ENCODE data around the gene STUB1. TPM values are rescaled to one million over a fixed set of nuclear protein-coding genes. Genes with fewer than 3 reads are reported as not detected.

STUB1 gene
- total and polyA plus RNA-seq, 4 experiments from 2014 or later = 97.2 to 181 (median 128) TPM

DNA sequence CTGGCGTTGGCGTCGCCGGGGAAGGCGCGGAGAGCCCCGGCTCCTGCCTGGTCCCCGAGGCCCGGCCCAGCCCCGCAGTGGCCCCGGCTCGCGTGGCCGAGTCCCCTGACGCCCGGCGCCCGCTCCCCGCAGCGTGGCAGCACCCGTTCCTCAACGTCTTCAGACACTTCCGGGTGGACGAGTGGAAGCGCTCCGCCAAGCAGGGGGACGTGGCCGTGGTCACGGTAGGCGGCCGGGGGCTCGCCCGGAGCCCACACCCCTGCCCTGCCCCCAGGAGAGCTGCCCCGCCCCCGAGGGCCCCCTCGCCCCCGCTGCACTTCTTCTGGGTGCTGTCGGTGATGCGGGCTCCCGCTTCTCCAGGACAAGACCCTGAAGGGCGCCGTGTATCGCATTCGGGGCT lies 30.6 kb upstream of the STUB1 start:
- peaks cover 0 to 24% (median 8%) of the 10 kb centered on the region in 4 donors for H3K4me1 Mint-ChIP-seq
- H3K4me1 ChIP-seq (ENCODE audit: insufficient read depth, low read length) = peaks cover 14% of the 10 kb centered on the region
- H3K27me3 Mint-ChIP-seq = no peaks in the 10 kb centered on the region
- peak overlapping the region in 1 of 2 donors; percentile 53 for H3K4me3 ChIP-seq (ENCODE audit: low read length in 2 of 2)
- no peaks in the 10 kb centered on the region for H3K9me3 ChIP-seq (ENCODE audit: control insufficient read depth in 1 of 2, low read length in 2 of 2)
- no peaks in the 10 kb centered on the region for H3K36me3 Mint-ChIP-seq
- peak overlapping the region in 4 of 7 donors; percentile 36 to 70 (median 40) for H3K27ac Mint-ChIP-seq
- no peaks in the 10 kb centered on the region for H3K9me3 Mint-ChIP-seq
- H3K4me3 Mint-ChIP-seq = peak overlapping the region; percentile 47 to 79 (median 64)
- no peaks in the 10 kb centered on the region for H3K27me3 ChIP-seq (ENCODE audit: insufficient read depth, low read length)
- intact Hi-C loops (cut with micrococcal nuclease) = loop anchor here (1.0 to 5.0 kb wide), 4 partner anchors 13 to 138 kb away; partner anchors contain the start of genes CHTF18, JMJD8, METTL26 and RHOT2
- H3K27ac ChIP-seq (ENCODE audit: low read depth, low read length) = peak overlapping the region; percentile 79
- no peak for DNase-seq
- H3K36me3 ChIP-seq (ENCODE audit: insufficient read depth, low read length) = no peaks in the 10 kb centered on the region
- ChIA-PET POLR2A (ENCODE audit: partially characterized antibody) (interaction anchor here (0.7 to 2.7 kb wide), 8 partner anchors 10 to 46 kb away, joined by 3 to 23 read pairs (median 8); partner anchors contain the start of genes METTL26, RHOT2 and STUB1), CTCF (ENCODE audit: partially characterized antibody) (interaction anchor here (0.8 kb wide), 2 partner anchors 13 to 18 kb away, joined by 3 to 4 read pairs; no protein-coding TSS in a partner anchor)

DNA sequence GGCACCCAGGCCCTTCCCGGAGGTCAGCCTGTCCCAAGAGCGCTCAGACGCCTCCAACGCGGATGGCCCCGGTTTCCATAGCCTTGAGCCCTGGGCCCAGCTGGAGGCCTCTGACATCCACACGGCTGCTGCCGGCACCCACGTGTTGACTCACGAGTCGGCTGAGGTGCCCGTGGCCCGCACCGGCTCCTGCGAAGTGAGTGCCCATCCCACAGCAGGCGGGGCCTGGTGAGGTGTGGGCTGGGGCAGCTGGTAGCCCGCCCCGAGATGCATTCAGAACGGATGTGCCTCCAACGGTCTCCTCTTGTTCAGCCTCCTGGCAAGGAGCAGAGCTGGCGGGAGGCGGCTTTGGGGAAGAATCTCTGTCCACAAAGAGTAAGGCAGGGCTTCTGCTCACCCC lies 28.4 kb upstream of the STUB1 start:
- no peak overlapping the region for H3K27ac ChIP-seq (ENCODE audit: low read depth, low read length)
- DNase-seq = no peak
- no peaks in the 10 kb centered on the region for H3K36me3 Mint-ChIP-seq
- H3K27ac Mint-ChIP-seq = no peak overlapping the region
- POLR2A ChIA-PET (ENCODE audit: partially characterized antibody) = interaction anchor here (1.0 to 1.5 kb wide), 2 partner anchors 29 to 32 kb away, joined by 3 to 5 read pairs; partner anchors contain the start of genes JMJD8 and STUB1
- peaks cover 0 to 20% (median 7%) of the 10 kb centered on the region in 4 donors for H3K4me1 Mint-ChIP-seq
- no peaks in the 10 kb centered on the region for H3K27me3 ChIP-seq (ENCODE audit: insufficient read depth, low read length)
- no peaks in the 10 kb centered on the region for H3K36me3 ChIP-seq (ENCODE audit: insufficient read depth, low read length)
- intact Hi-C loops (cut with micrococcal nuclease) = no loop called here
- CTCF ChIA-PET (ENCODE audit: partially characterized antibody) = no interaction called here
- H3K4me3 ChIP-seq (ENCODE audit: low read length in 2 of 2) = no peak overlapping the region
- peaks cover 14% of the 10 kb centered on the region for H3K4me1 ChIP-seq (ENCODE audit: insufficient read depth, low read length)
- no peaks in the 10 kb centered on the region for H3K27me3 Mint-ChIP-seq
- H3K9me3 ChIP-seq (ENCODE audit: control insufficient read depth in 1 of 2, low read length in 2 of 2) = no peaks in the 10 kb centered on the region
- peak overlapping the region in 1 of 8 donors; percentile 43 for H3K4me3 Mint-ChIP-seq
- H3K9me3 Mint-ChIP-seq = no peaks in the 10 kb centered on the region

DNA sequence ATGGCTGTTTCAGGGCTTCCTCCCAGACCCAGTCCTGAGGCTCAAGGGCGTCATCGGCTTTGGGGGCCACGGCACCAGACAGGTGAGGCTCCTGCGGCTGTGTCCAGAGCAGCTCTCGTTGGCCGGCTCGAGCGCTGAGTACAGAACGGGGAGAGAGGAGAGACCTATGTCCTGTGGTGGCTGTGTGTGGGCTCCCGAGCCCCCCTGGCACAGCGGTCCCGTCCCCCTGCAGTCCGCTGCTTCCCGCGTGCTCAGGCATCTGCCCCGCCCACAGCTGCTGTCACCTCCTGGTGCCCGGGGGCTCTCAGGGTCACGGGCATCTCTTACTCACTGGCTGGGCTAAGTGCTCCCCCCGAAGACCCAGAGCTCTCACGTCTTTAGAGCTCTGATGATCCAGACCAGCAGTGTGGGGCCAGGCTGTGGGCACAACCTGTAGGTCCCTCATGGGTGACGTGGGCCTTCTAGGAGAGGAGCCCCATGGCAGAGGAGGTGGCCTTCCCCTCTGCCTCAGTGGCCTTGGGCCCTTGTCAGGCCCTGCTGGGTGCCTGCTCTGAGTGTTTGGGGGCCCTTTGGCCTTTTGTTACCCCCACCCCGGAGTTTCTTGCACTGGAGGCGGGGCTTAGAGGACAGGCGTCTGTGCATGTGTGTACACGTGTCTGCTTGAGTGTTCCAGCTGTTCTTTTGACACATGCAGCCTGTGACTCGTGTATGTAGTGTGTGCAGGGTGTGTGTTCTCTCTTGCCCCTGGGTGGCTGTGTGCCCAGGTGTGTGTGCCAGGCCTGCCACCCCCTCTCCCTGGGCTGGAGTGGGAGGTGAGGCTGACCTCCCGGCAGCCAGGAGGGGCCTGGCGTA lies 27.5 kb upstream of the STUB1 start:
- H3K4me1 Mint-ChIP-seq = peaks cover 0 to 15% (median 7%) of the 10 kb centered on the region in 4 donors
- POLR2A ChIA-PET (ENCODE audit: partially characterized antibody) = interaction anchor here (1.5 kb wide), 1 partner anchor 28 kb away, joined by 5 read pairs; the partner anchor contains the start of gene STUB1
- peak overlapping the region in 1 of 7 donors; percentile 30 for H3K27ac Mint-ChIP-seq
- Histone ChIP-seq H3K4me3 (ENCODE audit: low read length in 2 of 2) (no peak overlapping the region), H3K36me3 (ENCODE audit: insufficient read depth, low read length) (no peaks in the 10 kb centered on the region), H3K4me1 (ENCODE audit: insufficient read depth, low read length) (peaks cover 11% of the 10 kb centered on the region), H3K27ac (ENCODE audit: low read depth, low read length) (no peak overlapping the region), H3K9me3 (ENCODE audit: control insufficient read depth in 1 of 2, low read length in 2 of 2) (no peaks in the 10 kb centered on the region), H3K27me3 (ENCODE audit: insufficient read depth, low read length) (no peaks in the 10 kb centered on the region)
- no peaks in the 10 kb centered on the region for H3K9me3 Mint-ChIP-seq
- H3K27me3 Mint-ChIP-seq = no peaks in the 10 kb centered on the region
- DNase-seq = no peak
- intact Hi-C loops (cut with micrococcal nuclease) = no loop called here
- CTCF ChIA-PET (ENCODE audit: partially characterized antibody) = interaction anchor here (2.2 kb wide), 1 partner anchor 15 kb away, joined by 6 read pairs; the partner anchor contains the start of gene RHOT2
- no peak overlapping the region for H3K4me3 Mint-ChIP-seq
- no peaks in the 10 kb centered on the region for H3K36me3 Mint-ChIP-seq

DNA sequence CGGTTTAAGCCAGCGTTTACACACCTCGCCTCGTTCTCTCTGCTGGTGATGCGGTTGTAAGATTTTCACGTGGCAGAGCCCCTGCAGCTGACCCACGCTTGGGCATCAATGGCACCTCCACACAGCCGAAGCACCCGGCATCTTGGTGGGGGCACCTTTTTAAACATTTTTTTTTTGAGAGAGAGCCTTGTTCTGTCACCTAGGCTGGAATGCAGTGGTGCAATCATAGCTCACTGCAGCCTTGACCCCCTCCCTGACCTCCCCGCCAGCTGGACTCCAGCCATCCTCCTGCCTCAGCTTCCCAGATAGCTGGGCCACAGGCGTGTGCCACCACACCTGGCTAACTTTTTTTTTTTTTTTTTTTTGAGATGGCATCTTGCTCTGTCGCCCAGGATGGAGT lies 26.2 kb upstream of the STUB1 start:
- no peak for DNase-seq
- intact Hi-C loops (cut with micrococcal nuclease) = no loop called here
- Mint-ChIP-seq H3K4me3 (no peak overlapping the region), H3K27ac (no peak overlapping the region), H3K36me3 (no peaks in the 10 kb centered on the region), H3K4me1 (peaks cover 0 to 6% (median under 1%) of the 10 kb centered on the region in 4 donors), H3K9me3 (no peaks in the 10 kb centered on the region), H3K27me3 (no peaks in the 10 kb centered on the region)
- CTCF ChIA-PET (ENCODE audit: partially characterized antibody) = interaction anchor here (2.2 kb wide), 1 partner anchor 14 kb away, joined by 6 read pairs; the partner anchor contains the start of gene RHOT2
- H3K27me3 ChIP-seq (ENCODE audit: insufficient read depth, low read length) = no peaks in the 10 kb centered on the region
- no peak overlapping the region for H3K27ac ChIP-seq (ENCODE audit: low read depth, low read length)
- no peaks in the 10 kb centered on the region for H3K36me3 ChIP-seq (ENCODE audit: insufficient read depth, low read length)
- H3K4me3 ChIP-seq (ENCODE audit: low read length in 2 of 2) = no peak overlapping the region
- no peaks in the 10 kb centered on the region for H3K9me3 ChIP-seq (ENCODE audit: control insufficient read depth in 1 of 2, low read length in 2 of 2)
- H3K4me1 ChIP-seq (ENCODE audit: insufficient read depth, low read length) = no peaks in the 10 kb centered on the region
- POLR2A ChIA-PET (ENCODE audit: partially characterized antibody) = interaction anchor here (0.7 kb wide), 1 partner anchor 601 kb away, joined by 4 read pairs; no protein-coding TSS in a partner anchor

DNA sequence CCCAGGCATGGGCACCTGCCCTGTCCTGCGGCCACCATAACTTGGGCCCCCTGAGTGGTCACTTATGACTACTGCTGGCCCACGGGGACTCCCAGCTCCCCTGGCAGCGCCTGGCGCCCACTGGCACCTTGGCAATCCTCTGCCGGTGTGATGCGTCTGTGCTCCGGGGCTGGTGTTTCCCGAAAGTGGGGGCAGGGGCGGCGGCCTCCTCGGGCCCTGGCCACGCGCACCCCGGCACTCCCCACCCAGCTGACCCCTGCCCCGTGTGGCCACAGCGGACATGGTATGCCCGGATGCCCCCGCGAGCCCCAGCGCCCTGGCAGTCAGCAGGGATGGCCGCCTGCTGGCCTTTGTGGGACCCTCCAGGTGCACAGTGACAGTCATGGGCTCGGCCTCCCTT lies 22.7 kb upstream of the STUB1 start:
- CTCF ChIA-PET (ENCODE audit: partially characterized antibody) = no interaction called here
- Mint-ChIP-seq H3K9me3 (no peaks in the 10 kb centered on the region), H3K4me3 (no peak overlapping the region), H3K27ac (no peak overlapping the region), H3K4me1 (peaks cover 0 to 9% (median under 1%) of the 10 kb centered on the region in 4 donors), H3K36me3 (no peaks in the 10 kb centered on the region), H3K27me3 (no peaks in the 10 kb centered on the region)
- Histone ChIP-seq H3K9me3 (ENCODE audit: control insufficient read depth in 1 of 2, low read length in 2 of 2) (no peaks in the 10 kb centered on the region), H3K27me3 (ENCODE audit: insufficient read depth, low read length) (no peaks in the 10 kb centered on the region), H3K4me1 (ENCODE audit: insufficient read depth, low read length) (no peaks in the 10 kb centered on the region), H3K27ac (ENCODE audit: low read depth, low read length) (no peak overlapping the region), H3K36me3 (ENCODE audit: insufficient read depth, low read length) (no peaks in the 10 kb centered on the region), H3K4me3 (ENCODE audit: low read length in 2 of 2) (no peak overlapping the region)
- DNase-seq = no peak
- POLR2A ChIA-PET (ENCODE audit: partially characterized antibody) = interaction anchor here (1.3 kb wide), 1 partner anchor 10 kb away, joined by 5 read pairs; the partner anchor contains the start of gene RHOT2
- intact Hi-C loops (cut with micrococcal nuclease) = no loop called here

DNA sequence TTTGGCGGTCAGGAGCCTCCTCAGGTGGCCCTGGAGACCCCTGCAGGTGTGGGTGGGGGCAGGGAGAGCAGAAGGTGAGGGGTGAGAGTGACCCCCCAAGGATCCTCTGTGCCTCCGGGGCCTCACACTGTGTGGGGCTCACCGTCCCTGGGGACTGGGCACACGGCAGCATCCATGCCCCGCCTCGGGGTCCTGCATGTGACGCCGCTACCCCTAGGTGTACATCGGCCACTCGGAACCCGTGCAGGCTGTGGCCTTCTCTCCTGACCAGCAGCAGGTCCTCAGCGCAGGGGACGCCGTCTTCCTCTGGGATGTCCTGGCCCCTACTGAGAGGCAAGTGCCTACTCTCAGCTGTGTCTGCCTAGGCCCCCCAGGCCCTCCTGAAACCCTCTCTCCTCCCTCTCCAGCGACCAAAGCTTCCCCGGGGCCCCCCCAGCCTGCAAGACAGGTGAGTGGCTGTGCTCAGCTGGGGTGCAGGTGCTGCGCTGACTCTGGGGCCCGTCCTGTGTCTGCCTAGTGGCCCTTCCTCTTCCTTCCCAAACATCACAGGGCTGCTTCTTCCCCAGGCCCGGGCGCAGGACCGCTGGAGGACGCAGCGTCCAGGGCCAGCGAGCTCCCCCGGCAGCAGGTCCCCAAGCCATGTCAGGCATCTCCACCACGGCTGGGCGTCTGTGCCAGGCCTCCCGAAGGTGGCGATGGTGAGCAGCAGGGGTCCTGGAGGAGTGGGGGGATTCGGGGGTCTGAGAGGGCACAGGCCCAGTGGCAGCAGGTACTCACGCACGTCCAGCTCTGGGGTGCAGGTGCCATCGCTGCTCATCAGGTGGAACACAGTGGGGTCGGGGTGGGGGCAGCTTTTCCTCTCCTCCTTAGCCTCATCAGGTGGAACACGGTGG lies 21.3 kb upstream of the STUB1 start:
- no peaks in the 10 kb centered on the region for H3K27me3 Mint-ChIP-seq
- H3K36me3 ChIP-seq (ENCODE audit: insufficient read depth, low read length) = no peaks in the 10 kb centered on the region
- H3K9me3 ChIP-seq (ENCODE audit: control insufficient read depth in 1 of 2, low read length in 2 of 2) = no peaks in the 10 kb centered on the region
- ChIA-PET POLR2A (ENCODE audit: partially characterized antibody) (interaction anchor here (1.1 to 3.2 kb wide), 3 partner anchors 9 to 21 kb away, joined by 3 to 12 read pairs (median 4); partner anchors contain the start of genes STUB1 and WDR90), CTCF (ENCODE audit: partially characterized antibody) (no interaction called here)
- intact Hi-C loops (cut with micrococcal nuclease) = no loop called here
- H3K27ac Mint-ChIP-seq = peak overlapping the region in 1 of 7 donors; percentile 23
- H3K27me3 ChIP-seq (ENCODE audit: insufficient read depth, low read length) = no peaks in the 10 kb centered on the region
- no peak overlapping the region for H3K4me3 Mint-ChIP-seq
- peak in 1 of 5 donors; percentile 34 for DNase-seq
- H3K27ac ChIP-seq (ENCODE audit: low read depth, low read length) = no peak overlapping the region
- H3K9me3 Mint-ChIP-seq = no peaks in the 10 kb centered on the region
- no peak overlapping the region for H3K4me3 ChIP-seq (ENCODE audit: low read length in 2 of 2)
- H3K36me3 Mint-ChIP-seq = no peaks in the 10 kb centered on the region
- H3K4me1 ChIP-seq (ENCODE audit: insufficient read depth, low read length) = no peaks in the 10 kb centered on the region
- peaks cover 0 to 9% (median under 1%) of the 10 kb centered on the region in 4 donors for H3K4me1 Mint-ChIP-seq

All from CD4-positive, alpha-beta memory T cell (primary cell).